ENCODE measurements around the gene IFNK. TPM values are rescaled to one million over a fixed set of nuclear protein-coding genes. Genes with fewer than 3 reads are reported as not detected.
"Not testable (repeated sequence)": the region's sequence is repeated elsewhere in the genome, so short reads cannot be mapped to it uniquely, and the experiment has no call there.

The IFNK gene
- total and polyA plus RNA-seq, 2 experiments from 2014 or later, result not detected

- no peaks in the 10 kb centered on the region for H3K9me2 ChIP-seq (replicated peaks; ENCODE audit: insufficient read depth)
- no peaks in the 10 kb centered on the region for H3K36me3 ChIP-seq (replicated peaks; ENCODE audit: insufficient read depth, low read depth)
- WGBS (ENCODE audit: low lambda C conversion rate, missing lambda C conversion rate), result 50% methylated on average over 3 of the region's 3 CpGs
- H2AFZ ChIP-seq, result no peak overlapping the region
- no peak overlapping the region for H3K27ac ChIP-seq
- peaks cover 12% of the 10 kb centered on the region for H3K4me1 ChIP-seq (ENCODE audit: insufficient read depth)
- no peak for TF ChIP-seq EZH2phosphoT487 (IDR thresholded peaks at IDR 0.05; ENCODE audit: low read depth, severe bottlenecking, unreplicated experiment)
- TF ChIP-seq EZH2 (IDR thresholded peaks at IDR 0.05; ENCODE audit: borderline replicate concordance), result no peak
- no peak overlapping the region for H3K4me2 ChIP-seq
- H3K79me2 ChIP-seq, result peaks cover 52% of the 10 kb centered on the region
- H4K20me1 ChIP-seq (ENCODE audit: insufficient read depth, poor library complexity, severe bottlenecking), result no peaks in the 10 kb centered on the region
- no peaks in the 10 kb centered on the region for H3K27me3 ChIP-seq
- peaks cover 3% of the 10 kb centered on the region for H3K9me3 ChIP-seq (ENCODE audit: low read depth)
- DNase-seq (ENCODE audit: low spot score), result no peak
- no peak overlapping the region for H3K4me3 ChIP-seq
Measured at GRCh38 chr9:27495480-27496134, 28.5 kb upstream of the IFNK start.

DNA sequence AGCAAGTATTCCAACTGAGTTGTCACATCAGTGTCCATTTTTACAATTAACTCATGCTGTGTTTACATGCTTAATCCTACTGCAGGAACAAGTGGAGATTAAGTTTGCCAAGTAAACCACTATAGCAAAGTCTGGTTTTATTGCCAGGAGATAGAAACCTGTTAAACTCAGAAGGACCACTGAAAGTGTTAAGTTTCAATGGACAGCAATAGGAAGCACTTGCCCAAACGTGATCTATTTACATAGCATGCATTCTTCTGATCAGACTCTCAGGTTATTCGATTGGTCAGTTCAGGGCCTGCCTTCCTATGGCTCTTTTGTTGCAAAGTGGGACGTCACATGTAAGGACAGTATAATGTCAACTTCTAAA lies 28.0 kb upstream of the IFNK start:
- Histone ChIP-seq H3K4me3 (no peak overlapping the region), H3K36me3 (replicated peaks; ENCODE audit: insufficient read depth, low read depth) (no peaks in the 10 kb centered on the region), H3K4me1 (ENCODE audit: insufficient read depth) (peaks cover 12% of the 10 kb centered on the region), H3K27ac (no peak overlapping the region), H3K4me2 (no peak overlapping the region), H2AFZ (no peak overlapping the region), H3K79me2 (peaks cover 52% of the 10 kb centered on the region), H3K27me3 (no peaks in the 10 kb centered on the region), H3K9me3 (ENCODE audit: low read depth) (peaks cover 3% of the 10 kb centered on the region), H4K20me1 (ENCODE audit: insufficient read depth, poor library complexity, severe bottlenecking) (no peaks in the 10 kb centered on the region), H3K9me2 (replicated peaks; ENCODE audit: insufficient read depth) (no peaks in the 10 kb centered on the region)
- 37% methylated on average over 3 of the region's 3 CpGs for WGBS (ENCODE audit: low lambda C conversion rate, missing lambda C conversion rate)
- no peak for DNase-seq (ENCODE audit: low spot score)
- TF ChIP-seq, protein P1, sequence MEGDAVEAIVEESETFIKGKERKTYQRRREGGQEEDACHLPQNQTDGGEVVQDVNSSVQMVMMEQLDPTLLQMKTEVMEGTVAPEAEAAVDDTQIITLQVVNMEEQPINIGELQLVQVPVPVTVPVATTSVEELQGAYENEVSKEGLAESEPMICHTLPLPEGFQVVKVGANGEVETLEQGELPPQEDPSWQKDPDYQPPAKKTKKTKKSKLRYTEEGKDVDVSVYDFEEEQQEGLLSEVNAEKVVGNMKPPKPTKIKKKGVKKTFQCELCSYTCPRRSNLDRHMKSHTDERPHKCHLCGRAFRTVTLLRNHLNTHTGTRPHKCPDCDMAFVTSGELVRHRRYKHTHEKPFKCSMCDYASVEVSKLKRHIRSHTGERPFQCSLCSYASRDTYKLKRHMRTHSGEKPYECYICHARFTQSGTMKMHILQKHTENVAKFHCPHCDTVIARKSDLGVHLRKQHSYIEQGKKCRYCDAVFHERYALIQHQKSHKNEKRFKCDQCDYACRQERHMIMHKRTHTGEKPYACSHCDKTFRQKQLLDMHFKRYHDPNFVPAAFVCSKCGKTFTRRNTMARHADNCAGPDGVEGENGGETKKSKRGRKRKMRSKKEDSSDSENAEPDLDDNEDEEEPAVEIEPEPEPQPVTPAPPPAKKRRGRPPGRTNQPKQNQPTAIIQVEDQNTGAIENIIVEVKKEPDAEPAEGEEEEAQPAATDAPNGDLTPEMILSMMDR (IDR thresholded peaks at IDR 0.05; ENCODE audit: poor library complexity), result no peak
- TF ChIP-seq EZH2phosphoT487 (IDR thresholded peaks at IDR 0.05; ENCODE audit: low read depth, severe bottlenecking, unreplicated experiment) (no peak), EZH2 (IDR thresholded peaks at IDR 0.05; ENCODE audit: borderline replicate concordance) (no peak)

GRCh38 chr9:27497883-27498417 lies 26.1 kb upstream of the IFNK start:
- H3K36me3 ChIP-seq (replicated peaks; ENCODE audit: insufficient read depth, low read depth), result no peaks in the 10 kb centered on the region
- DNase-seq (ENCODE audit: low spot score), result no peak
- no peak overlapping the region for H3K4me3 ChIP-seq
- peaks cover 45% of the 10 kb centered on the region for H3K79me2 ChIP-seq
- peaks cover 12% of the 10 kb centered on the region for H3K4me1 ChIP-seq (ENCODE audit: insufficient read depth)
- H3K9me3 ChIP-seq (ENCODE audit: low read depth), result peaks cover 3% of the 10 kb centered on the region
- no peaks in the 10 kb centered on the region for H3K27me3 ChIP-seq
- no peak overlapping the region for H2AFZ ChIP-seq
- H4K20me1 ChIP-seq (ENCODE audit: insufficient read depth, poor library complexity, severe bottlenecking), result no peaks in the 10 kb centered on the region
- no peaks in the 10 kb centered on the region for H3K9me2 ChIP-seq (replicated peaks; ENCODE audit: insufficient read depth)
- H3K27ac ChIP-seq, result no peak overlapping the region
- 80% methylated on average over 11 of the region's 11 CpGs for WGBS (ENCODE audit: low lambda C conversion rate, missing lambda C conversion rate)
- no peak overlapping the region for H3K4me2 ChIP-seq
- TF ChIP-seq EZH2phosphoT487 (IDR thresholded peaks at IDR 0.05; ENCODE audit: low read depth, severe bottlenecking, unreplicated experiment) (no peak), EZH2 (IDR thresholded peaks at IDR 0.05; ENCODE audit: borderline replicate concordance) (no peak)
- TF ChIP-seq, protein P1 (IDR thresholded peaks at IDR 0.05; ENCODE audit: poor library complexity), result no peak

DNA sequence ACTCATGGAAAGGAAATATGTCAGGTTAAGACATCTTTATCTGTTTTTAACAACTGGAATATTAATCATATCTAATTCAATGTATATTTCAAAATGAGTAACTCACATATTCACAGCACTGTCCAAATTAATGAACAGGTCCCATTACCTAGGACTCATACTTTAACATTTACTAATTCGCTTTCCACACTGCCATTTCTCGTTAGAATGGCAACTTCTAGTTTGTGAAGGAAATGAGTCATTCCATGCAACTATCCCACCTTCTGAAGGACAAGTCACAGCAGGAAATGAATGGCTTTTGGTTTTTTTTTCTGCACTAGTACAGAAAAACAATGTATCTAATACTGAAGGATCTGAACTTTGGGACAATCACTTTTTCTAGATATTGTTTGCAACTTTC lies 24.6 kb upstream of the IFNK start:
- H3K4me1 ChIP-seq (ENCODE audit: insufficient read depth), result peaks cover 12% of the 10 kb centered on the region
- TF ChIP-seq EZH2phosphoT487 (IDR thresholded peaks at IDR 0.05; ENCODE audit: low read depth, severe bottlenecking, unreplicated experiment), result no peak
- no peak for TF ChIP-seq EZH2 (IDR thresholded peaks at IDR 0.05; ENCODE audit: borderline replicate concordance)
- TF ChIP-seq, protein P1 (IDR thresholded peaks at IDR 0.05; ENCODE audit: poor library complexity), result no peak
- WGBS (ENCODE audit: low lambda C conversion rate, missing lambda C conversion rate), result 57% methylated on average over 2 of the region's 2 CpGs
- no peaks in the 10 kb centered on the region for H3K36me3 ChIP-seq (replicated peaks; ENCODE audit: insufficient read depth, low read depth)
- H3K27ac ChIP-seq, result peak overlapping the region; percentile 23
- DNase-seq (ENCODE audit: low spot score), result no peak
- H3K4me2 ChIP-seq, result no peak overlapping the region
- peaks cover 3% of the 10 kb centered on the region for H3K9me3 ChIP-seq (ENCODE audit: low read depth)
- no peak overlapping the region for H2AFZ ChIP-seq
- H3K27me3 ChIP-seq, result no peaks in the 10 kb centered on the region
- no peak overlapping the region for H3K4me3 ChIP-seq
- H3K79me2 ChIP-seq, result peaks cover 49% of the 10 kb centered on the region
- H4K20me1 ChIP-seq (ENCODE audit: insufficient read depth, poor library complexity, severe bottlenecking), result no peaks in the 10 kb centered on the region
- no peaks in the 10 kb centered on the region for H3K9me2 ChIP-seq (replicated peaks; ENCODE audit: insufficient read depth)

GRCh38 chr9:27500902-27501301 lies 23.2 kb upstream of the IFNK start:
- H3K27ac ChIP-seq; H3K27me3 ChIP-seq; H3K9me3 ChIP-seq (ENCODE audit: low read depth); H3K9me2 ChIP-seq (replicated peaks; ENCODE audit: insufficient read depth); H3K4me1 ChIP-seq (ENCODE audit: insufficient read depth); H3K4me2 ChIP-seq; H4K20me1 ChIP-seq (ENCODE audit: insufficient read depth, poor library complexity, severe bottlenecking); H3K4me3 ChIP-seq; H2AFZ ChIP-seq; DNase-seq (ENCODE audit: low spot score); H3K36me3 ChIP-seq (replicated peaks; ENCODE audit: insufficient read depth, low read depth): not testable (repeated sequence)
- 91% methylated on average over 3 of the region's 3 CpGs for WGBS (ENCODE audit: low lambda C conversion rate, missing lambda C conversion rate)
- H3K79me2 ChIP-seq, result peaks cover 36% of the 10 kb centered on the region

Measured in hepatocyte (in vitro differentiated cells).